IMR-90 (cell line): Measurements from ENCODE around the gene MYO1F. TPM values are rescaled to one million over a fixed set of nuclear protein-coding genes. Genes with fewer than 3 reads are reported as not detected.

Experiments used
- ATAC-seq: fragments of 200-7000 bp; cut with Tn5 transposase; 2 replicates; pipeline ENCODE4 v1.9.1; 2020; ENCODE audit warnings: low read depth, mild to moderate bottlenecking, moderate library complexity
- BruUV-seq: library from RNA; stranded (reverse); fragments of 400-500 nt; replicated peaks from 2 replicates; lab custom pipeline; 2021; lab: Mats Ljungman, UMichigan
- CTCF ChIA-PET: fragments of 300-600 bp; formaldehyde crosslinking; extraction: SDS; loops from one replicate; lab custom pipeline; 2021; ENCODE audit warnings: antibody characterized with exemption; lab: Yijun Ruan, JAX
- POLR2A ChIA-PET: fragments of 300-600 bp; sonication (Branson Sonifier 250); formaldehyde crosslinking; loops from one replicate; lab custom pipeline; 2022; ENCODE audit warnings: antibody characterized with exemption; ENCODE audit not compliant: unreplicated experiment; lab: Charles Lee
- DNase-seq: peaks from one replicate; pipeline ENCODE4 v3.0.0; 2013
- H2AFZ ChIP-seq: replicated peaks from 2 replicates; pipeline ENCODE3; 2013; ENCODE audit warnings: low read length, mild to moderate bottlenecking; ENCODE audit not compliant: poor library complexity
- H2AK5ac ChIP-seq: 2 replicates; pipeline ENCODE4 v1.6.1; 2013; ENCODE audit warnings: low read depth, low read length, inconsistent platforms
- H2AK9ac ChIP-seq: replicated peaks from 2 replicates; pipeline ENCODE3; 2013; ENCODE audit warnings: mild to moderate bottlenecking, low read depth, low read length, moderate library complexity; ENCODE audit not compliant: poor library complexity
- H2BK120ac ChIP-seq: 2 replicates; pipeline ENCODE4 v1.6.1; 2013; ENCODE audit warnings: low read depth, low read length, inconsistent platforms
- H2BK15ac ChIP-seq: 3 replicates; pipeline ENCODE4 v1.6.1; 2013; ENCODE audit warnings: low read depth, low read length, inconsistent platforms
- H2BK20ac ChIP-seq: 2 replicates; pipeline ENCODE4 v1.6.1; 2013; ENCODE audit warnings: low read depth, mild to moderate bottlenecking, inconsistent platforms, low read length, moderate library complexity
- H2BK5ac ChIP-seq: 2 replicates; pipeline ENCODE4 v1.6.1; 2013; ENCODE audit warnings: mild to moderate bottlenecking, low read depth, low read length, inconsistent platforms; ENCODE audit not compliant: poor library complexity, severe bottlenecking
- H3K14ac ChIP-seq: replicated peaks from 2 replicates; pipeline ENCODE4 v1.6.1; 2013; ENCODE audit warnings: low read depth, low read length, inconsistent platforms
- H3K18ac ChIP-seq: 2 replicates; pipeline ENCODE4 v1.6.1; 2013; ENCODE audit warnings: low read depth, low read length, control low read depth
- H3K23ac ChIP-seq: 2 replicates; pipeline ENCODE4 v1.6.1; 2013; ENCODE audit warnings: low read depth, low read length, inconsistent platforms
- H3K27ac ChIP-seq: 2 replicates; pipeline ENCODE4 v1.5.1; 2013; ENCODE audit warnings: mild to moderate bottlenecking, control low read depth, low read length; ENCODE audit not compliant: insufficient read depth
- H3K27me3 ChIP-seq: 2 replicates; pipeline ENCODE4 v1.6.1; 2013; ENCODE audit warnings: low read length; ENCODE audit not compliant: control insufficient read depth, insufficient read depth
- H3K36me3 ChIP-seq: 2 replicates; pipeline ENCODE4 v1.6.1; 2013; ENCODE audit warnings: low read length, mixed read lengths; ENCODE audit not compliant: control insufficient read depth, insufficient read depth
- H3K4ac ChIP-seq: 2 replicates; pipeline ENCODE4 v1.6.1; 2013; ENCODE audit warnings: low read depth, low read length, inconsistent platforms
- H3K4me1 ChIP-seq: 2 replicates; pipeline ENCODE4 v1.6.1; 2013; ENCODE audit warnings: low read length, mixed read lengths; ENCODE audit not compliant: control insufficient read depth, insufficient read depth
- H3K4me2 ChIP-seq: 2 replicates; pipeline ENCODE4 v1.6.1; 2013; ENCODE audit warnings: low read depth, mild to moderate bottlenecking, control low read depth, low read length, moderate library complexity
- H3K4me3 ChIP-seq: 2 replicates; pipeline ENCODE4 v1.5.1; 2013; ENCODE audit warnings: low read depth, mild to moderate bottlenecking, control low read depth, low read length, moderate library complexity; ENCODE audit not compliant: insufficient read depth
- H3K56ac ChIP-seq: 2 replicates; pipeline ENCODE4 v1.6.1; 2013; ENCODE audit warnings: low read length, inconsistent platforms; ENCODE audit not compliant: insufficient read depth; ENCODE audit errors: extremely low read depth
- H3K79me1 ChIP-seq, 2 experiments: 2 replicates each; pipeline ENCODE4 v1.6.1; 2013; ENCODE audit warnings: low read length in 2 of 2, inconsistent platforms in 1 of 2, low read depth in 1 of 2
- H3K9ac ChIP-seq: 2 replicates; pipeline ENCODE4 v1.6.1; 2013; ENCODE audit warnings: low read depth, low read length, control low read depth
- H3K9me1 ChIP-seq: 2 replicates; pipeline ENCODE4 v1.6.1; 2013; ENCODE audit warnings: low read length, inconsistent platforms; ENCODE audit not compliant: insufficient read depth
- H3K9me3 ChIP-seq: 2 replicates; pipeline ENCODE4 v1.6.1; 2013; ENCODE audit warnings: low read length; ENCODE audit not compliant: control insufficient read depth, insufficient read depth
- H4K20me1 ChIP-seq: 2 replicates; pipeline ENCODE4 v1.6.1; 2013; ENCODE audit warnings: low read length, inconsistent platforms; ENCODE audit not compliant: insufficient read depth
- H4K5ac ChIP-seq: 2 replicates; pipeline ENCODE4 v1.6.1; 2013; ENCODE audit warnings: mild to moderate bottlenecking, low read depth, low read length, control low read depth
- H4K8ac ChIP-seq, 2 experiments: 2 replicates each; pipeline ENCODE4 v1.6.1; 2013; ENCODE audit warnings: low read depth in 2 of 2, low read length in 2 of 2, control low read depth in 1 of 2, inconsistent platforms in 1 of 2
- H4K91ac ChIP-seq: 2 replicates; pipeline ENCODE4 v1.6.1; 2013; ENCODE audit warnings: low read depth, low read length, inconsistent platforms; ENCODE audit not compliant: insufficient read depth
- CEBPB ChIP-seq: IDR thresholded peaks from 2 replicates; pipeline ENCODE4 v1.6.1; 2012; ENCODE audit warnings: low read depth, low read length, improper control_type of control experiment
- CHD1 ChIP-seq: IDR thresholded peaks from 2 replicates; pipeline ENCODE4 v1.6.1; 2012; ENCODE audit warnings: low read depth, low read length, improper control_type of control experiment
- FOS ChIP-seq: fragments of 150-350 bp; IDR thresholded peaks from 2 replicates; pipeline ENCODE4 v1.6.1; 2016; ENCODE audit warnings: low read depth, low read length
- MAFK ChIP-seq: IDR thresholded peaks from 2 replicates; pipeline ENCODE4 v1.6.1; 2012; ENCODE audit warnings: low read depth, low read length, improper control_type of control experiment
- MAZ ChIP-seq: IDR thresholded peaks from 2 replicates; pipeline ENCODE4 v1.6.1; 2012; ENCODE audit warnings: low read depth, mild to moderate bottlenecking, low read length, improper control_type of control experiment, moderate library complexity, borderline replicate concordance
- MXI1 ChIP-seq: IDR thresholded peaks from 2 replicates; pipeline ENCODE4 v1.6.1; 2012; ENCODE audit warnings: low read depth, mild to moderate bottlenecking, low read length, moderate library complexity, borderline replicate concordance
- NFE2L2 ChIP-seq: fragments of 150-350 bp; IDR thresholded peaks from 2 replicates; pipeline ENCODE4 v1.6.1; 2016; ENCODE audit warnings: low read depth, mild to moderate bottlenecking, low read length
- POLR2A ChIP-seq: IDR thresholded peaks from 2 replicates; pipeline ENCODE4 v1.6.1; 2012; ENCODE audit warnings: mild to moderate bottlenecking, low read depth, low read length
- RAD21 ChIP-seq: IDR thresholded peaks from 2 replicates; pipeline ENCODE4 v1.6.1; 2012; ENCODE audit warnings: low read length, improper control_type of control experiment
- RCOR1 ChIP-seq: IDR thresholded peaks from 2 replicates; pipeline ENCODE4 v1.6.1; 2012; ENCODE audit warnings: mild to moderate bottlenecking, low read length, improper control_type of control experiment; ENCODE audit not compliant: insufficient replicate concordance
- RFX5 ChIP-seq: IDR thresholded peaks from 2 replicates; pipeline ENCODE4 v1.8.0; 2012; ENCODE audit warnings: low read depth, mild to moderate bottlenecking, low read length, moderate library complexity
- SMC3 ChIP-seq: fragments of 150-350 bp; IDR thresholded peaks from 2 replicates; pipeline ENCODE4 v1.6.1; 2016; ENCODE audit warnings: low read depth, mild to moderate bottlenecking, antibody characterized with exemption, low read length, moderate library complexity
- WGBS, 2 experiments: methylation state at CpG; one replicate each; pipeline versions ENCODE4 v1.1.5 to v1.1.7; 2013; ENCODE audit warnings: missing lambda C conversion rate in 2 of 2; ENCODE audit not compliant: insufficient read length in 1 of 2; ENCODE audit errors: extremely low coverage in 2 of 2; 5-methylcytosine and 5-hydroxymethylcytosine counted together
- dilution Hi-C: fragments of 300-500 bp; cut with HindIII; formaldehyde crosslinking; loops from one replicate; pipeline ENCODE4 v1.14.3; 2018; ENCODE audit warnings: low sequenced_read_pairs; ENCODE audit not compliant: unreplicated experiment
- in situ Hi-C: fragments of 300-500 bp; cut with MboI; formaldehyde crosslinking; loops from 3 replicates; pipeline ENCODE4 v1.14.3; 2019; ENCODE audit warnings: low sequenced_read_pairs, inconsistent platforms, mixed read lengths
- intact Hi-C: fragments of 100-400 bp; cut with micrococcal nuclease; formaldehyde crosslinking; loops from 2 replicates; pipeline ENCODE4 v1.10.0; 2022
- polyA plus RNA-seq, 3 experiments: library from polyadenylated mRNA; depleted of rRNA; stranded (reverse); fragments of >200 nt; gene quantifications; 2 replicates each; pipeline ENCODE4 v1.2.3, GENCODE V29; 2012; ENCODE audit warnings: low replicate concordance in 1 of 3
- total RNA-seq: library from RNA; depleted of rRNA; stranded (reverse); fragments of >200 nt; gene quantifications from 2 replicates; pipeline ENCODE4 v1.2.3, GENCODE V29; 2012
- TF ChIP-seq, protein P1 (sequence below): fragments of 150-350 bp; IDR thresholded peaks from 2 replicates; pipeline ENCODE4 v1.6.1; 2017; ENCODE audit warnings: mild to moderate bottlenecking, antibody characterized with exemption, low read length, low read depth
- TF ChIP-seq, protein P2 (sequence below): conservative IDR thresholded peaks from 2 replicates; pipeline ENCODE4 v1.5.1; 2012; ENCODE audit warnings: mild to moderate bottlenecking, low read depth, low read length, improper control_type of control experiment
- TF ChIP-seq, protein P3 (sequence below): fragments of 150-350 bp; IDR thresholded peaks from 2 replicates; pipeline ENCODE4 v1.6.1; 2016; ENCODE audit warnings: low read depth, mild to moderate bottlenecking, low read length, moderate library complexity, borderline replicate concordance

Gene MYO1F
- total and polyA plus RNA-seq, 2 of the 4 experiments (the other 2 are of a cell fraction) = 0.14 to 0.18 TPM

DNA sequence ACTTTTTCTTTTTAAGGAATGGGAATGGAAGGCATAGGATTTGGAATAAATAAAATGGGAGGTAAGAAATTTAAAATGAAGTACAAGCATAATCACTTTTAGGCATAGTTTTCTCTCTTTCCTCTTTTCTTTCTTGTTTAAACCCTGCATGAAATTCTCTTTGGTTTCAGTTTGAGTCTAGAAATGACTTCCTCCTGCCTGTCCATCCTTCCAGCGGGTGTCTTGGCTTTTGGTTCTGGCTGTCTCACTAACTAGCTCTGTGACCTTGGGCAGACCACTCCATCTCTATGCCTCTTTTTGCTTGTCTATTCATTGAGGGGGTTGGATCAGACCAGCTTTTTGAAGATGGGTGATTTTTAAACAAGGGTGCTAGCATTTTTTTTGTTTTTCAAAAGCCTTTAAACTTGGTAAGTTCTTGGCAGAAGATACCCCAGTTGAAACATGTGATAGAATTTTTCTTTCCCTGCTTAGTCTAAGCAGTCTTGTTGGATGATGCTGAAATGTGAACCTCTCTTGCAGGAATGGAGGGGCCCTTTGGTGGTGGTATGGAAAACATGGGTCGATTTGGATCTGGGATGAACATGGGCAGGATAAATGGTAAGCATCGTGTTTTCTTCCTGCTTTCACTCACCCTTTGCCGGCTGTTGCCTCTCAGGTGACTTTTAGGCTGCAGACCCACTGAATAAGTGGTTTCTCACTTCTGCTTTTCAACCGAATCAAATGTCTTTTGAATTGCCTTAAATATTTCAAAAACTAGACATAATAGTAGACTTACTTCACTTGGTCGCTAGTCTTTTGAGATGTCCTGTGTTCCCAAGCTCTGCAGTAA, 103.4 kb downstream of the MYO1F start:
- ChIA-PET POLR2A (no interaction called here), CTCF (interaction anchor here (0.6 kb wide), 1 partner anchor 57 kb away, joined by 3 read pairs; no protein-coding TSS in a partner anchor)
- WGBS, 2 experiments = 82% methylated on average over 2 of the region's 6 CpGs; no CpG with 5 or more reads in 1 of the 2 experiments
- Histone ChIP-seq H3K4ac (no peak overlapping the region), H2BK5ac (no peak overlapping the region), H3K9me1 (peaks cover 36% of the 10 kb centered on the region), H3K18ac (no peak overlapping the region), H3K4me1 (peaks cover 7% of the 10 kb centered on the region), H3K27ac (no peak overlapping the region), H3K9ac (no peak overlapping the region), H4K20me1 (peaks cover 74% of the 10 kb centered on the region), H2BK120ac (no peak overlapping the region), H3K9me3 (no peaks in the 10 kb centered on the region), H2AK9ac (no peak overlapping the region), H4K8ac (no peak overlapping the region), H2BK20ac (no peak overlapping the region), H3K79me1 (peaks cover 33 to 90% of the 10 kb centered on the region in 2 experiments), H3K14ac (no peak overlapping the region), H3K36me3 (peaks cover 72% of the 10 kb centered on the region), H4K91ac (no peak overlapping the region), H2BK15ac (no peak overlapping the region), H3K27me3 (no peaks in the 10 kb centered on the region), H3K56ac (no peak overlapping the region), H2AFZ (no peak overlapping the region), H4K5ac (no peak overlapping the region), H2AK5ac (no peak overlapping the region), H3K23ac (no peak overlapping the region), H3K4me3 (no peak overlapping the region), H3K4me2 (no peak overlapping the region)
- intact Hi-C loops (loop anchor here (5.0 kb wide), 1 partner anchor 93 kb away; no protein-coding TSS in a partner anchor), in situ Hi-C loops (no loop called here), dilution Hi-C loops (no loop called here)
- ATAC-seq (no peak), DNase-seq (no peak)
- no TSS peak for BruUV-seq
- TF ChIP-seq MAZ (no peak), RFX5 (no peak), MXI1 (no peak), NFE2L2 (no peak), FOS (no peak), RCOR1 (no peak), POLR2A (no peak), CHD1 (no peak), SMC3 (no peak), MAFK (no peak), CEBPB (no peak), RAD21 (no peak)
- TF ChIP-seq, protein P1, sequence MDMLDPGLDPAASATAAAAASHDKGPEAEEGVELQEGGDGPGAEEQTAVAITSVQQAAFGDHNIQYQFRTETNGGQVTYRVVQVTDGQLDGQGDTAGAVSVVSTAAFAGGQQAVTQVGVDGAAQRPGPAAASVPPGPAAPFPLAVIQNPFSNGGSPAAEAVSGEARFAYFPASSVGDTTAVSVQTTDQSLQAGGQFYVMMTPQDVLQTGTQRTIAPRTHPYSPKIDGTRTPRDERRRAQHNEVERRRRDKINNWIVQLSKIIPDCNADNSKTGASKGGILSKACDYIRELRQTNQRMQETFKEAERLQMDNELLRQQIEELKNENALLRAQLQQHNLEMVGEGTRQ = no peak
- TF ChIP-seq, protein P2, sequence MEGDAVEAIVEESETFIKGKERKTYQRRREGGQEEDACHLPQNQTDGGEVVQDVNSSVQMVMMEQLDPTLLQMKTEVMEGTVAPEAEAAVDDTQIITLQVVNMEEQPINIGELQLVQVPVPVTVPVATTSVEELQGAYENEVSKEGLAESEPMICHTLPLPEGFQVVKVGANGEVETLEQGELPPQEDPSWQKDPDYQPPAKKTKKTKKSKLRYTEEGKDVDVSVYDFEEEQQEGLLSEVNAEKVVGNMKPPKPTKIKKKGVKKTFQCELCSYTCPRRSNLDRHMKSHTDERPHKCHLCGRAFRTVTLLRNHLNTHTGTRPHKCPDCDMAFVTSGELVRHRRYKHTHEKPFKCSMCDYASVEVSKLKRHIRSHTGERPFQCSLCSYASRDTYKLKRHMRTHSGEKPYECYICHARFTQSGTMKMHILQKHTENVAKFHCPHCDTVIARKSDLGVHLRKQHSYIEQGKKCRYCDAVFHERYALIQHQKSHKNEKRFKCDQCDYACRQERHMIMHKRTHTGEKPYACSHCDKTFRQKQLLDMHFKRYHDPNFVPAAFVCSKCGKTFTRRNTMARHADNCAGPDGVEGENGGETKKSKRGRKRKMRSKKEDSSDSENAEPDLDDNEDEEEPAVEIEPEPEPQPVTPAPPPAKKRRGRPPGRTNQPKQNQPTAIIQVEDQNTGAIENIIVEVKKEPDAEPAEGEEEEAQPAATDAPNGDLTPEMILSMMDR = no peak
- TF ChIP-seq, protein P3, sequence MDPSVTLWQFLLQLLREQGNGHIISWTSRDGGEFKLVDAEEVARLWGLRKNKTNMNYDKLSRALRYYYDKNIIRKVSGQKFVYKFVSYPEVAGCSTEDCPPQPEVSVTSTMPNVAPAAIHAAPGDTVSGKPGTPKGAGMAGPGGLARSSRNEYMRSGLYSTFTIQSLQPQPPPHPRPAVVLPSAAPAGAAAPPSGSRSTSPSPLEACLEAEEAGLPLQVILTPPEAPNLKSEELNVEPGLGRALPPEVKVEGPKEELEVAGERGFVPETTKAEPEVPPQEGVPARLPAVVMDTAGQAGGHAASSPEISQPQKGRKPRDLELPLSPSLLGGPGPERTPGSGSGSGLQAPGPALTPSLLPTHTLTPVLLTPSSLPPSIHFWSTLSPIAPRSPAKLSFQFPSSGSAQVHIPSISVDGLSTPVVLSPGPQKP = no peak
